Small intestine (tissue), 7 donors: ENCODE data around the gene PRKN. TPM values are rescaled to one million over a fixed set of nuclear protein-coding genes. Genes with fewer than 3 reads are reported as not detected.
A peak's percentile ranks its signal among the peaks of the same experiment; 100 is the strongest.

ENCODE experiments used
- DNase-seq, 2 donors: peaks; one replicate each; pipeline versions ENCODE4 v3.0.0 to v3.0.0-alpha.2; 2013
- FAIRE-seq: peaks from 2 replicates; lab custom pipeline; 2012; peaks lifted over from hg19 to GRCh38; lab: Jason Lieb, UNC
- H3K27ac ChIP-seq, 3 donors: one replicate each; pipeline ENCODE4 v1.5.1; 2013; ENCODE audit warnings: low read length in 2 of 3, mild to moderate bottlenecking in 2 of 3, control low read depth in 1 of 3, inconsistent platforms in 1 of 3, low read depth in 1 of 3, moderate library complexity in 1 of 3
- H3K27me3 ChIP-seq, 3 donors: one replicate each; pipeline ENCODE4 v1.6.1; 2013; ENCODE audit warnings: low read length in 3 of 3, inconsistent platforms in 1 of 3; ENCODE audit not compliant: control insufficient read depth in 3 of 3, insufficient read depth in 3 of 3
- H3K36me3 ChIP-seq, 3 donors: one replicate each; pipeline ENCODE4 v1.6.1; 2013; ENCODE audit warnings: low read length in 3 of 3, inconsistent platforms in 1 of 3, low read depth in 1 of 3, mild to moderate bottlenecking in 1 of 3, moderate library complexity in 1 of 3; ENCODE audit not compliant: control insufficient read depth in 3 of 3, insufficient read depth in 2 of 3
- H3K4me1 ChIP-seq, 3 donors: one replicate each; pipeline ENCODE4 v1.6.1; 2013; ENCODE audit warnings: low read length in 2 of 3, inconsistent platforms in 1 of 3, low read depth in 1 of 3, mild to moderate bottlenecking in 1 of 3, moderate library complexity in 1 of 3; ENCODE audit not compliant: control insufficient read depth in 3 of 3, insufficient read depth in 2 of 3
- H3K4me3 ChIP-seq, 3 donors: one replicate each; pipeline ENCODE4 v1.5.1; 2013; ENCODE audit warnings: low read length in 3 of 3, control low read depth in 1 of 3, inconsistent platforms in 1 of 3, low read depth in 1 of 3, mild to moderate bottlenecking in 1 of 3, moderate library complexity in 1 of 3
- H3K9me3 ChIP-seq, 2 donors: one replicate each; pipeline ENCODE4 v1.6.1; 2013; ENCODE audit warnings: low read depth in 1 of 2, low read length in 1 of 2; ENCODE audit not compliant: control insufficient read depth in 2 of 2, insufficient read depth in 1 of 2
- WGBS, 3 donors: extraction: QIAGEN DNeasy Blood & Tissue Kit; methylation state at CpG; one replicate each; pipeline ENCODE4 v1.1.7; 2013; 5-methylcytosine and 5-hydroxymethylcytosine counted together
- polyA plus RNA-seq, 4 donors: library from polyadenylated mRNA; stranded (reverse) in 3 of 4; unstranded in 1 of 4; fragments of 200-250 nt in 3 of 4; fragments of 120-200 nt in 1 of 4; gene quantifications; one replicate each; pipeline versions ENCODE4 v1.2.1 to v1.2.3, GENCODE V29; 2013
- donor health status: healthy with polysubstance abuse.
- donor health status: control.
- donor health status: control.
- donor health status: Bipolar disorder and iron deficiency.
- donor health status: healthy.

PRKN gene
- polyA plus RNA-seq, 4 donors = 0.27 to 2.3 (median 1.0) TPM

DNA sequence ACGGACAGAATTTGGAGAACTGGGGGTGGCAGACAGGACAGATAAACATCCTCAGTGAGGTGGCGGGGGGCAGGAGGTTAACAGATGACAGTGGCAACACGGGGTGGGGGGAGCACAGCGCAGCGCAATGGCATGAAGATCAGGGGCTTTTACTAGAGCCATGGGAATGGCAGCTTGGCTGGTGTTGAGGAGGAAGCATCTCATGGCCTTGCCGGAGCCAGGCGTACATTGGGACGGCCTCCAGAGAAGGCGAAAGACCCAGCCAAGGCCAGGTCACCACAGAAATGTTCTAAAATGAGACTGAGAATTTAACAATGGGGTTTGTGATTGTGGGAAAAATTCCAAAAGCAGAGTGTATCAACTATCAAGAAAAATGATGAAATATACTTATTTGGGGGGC, 173.0 kb downstream of the PRKN start:
- WGBS, 3 donors = 92 to 94% (median 93%) methylated on average over 9 of the region's 9 CpGs
- H3K4me1 ChIP-seq = no peaks in the 10 kb centered on the region
- H3K9me3 ChIP-seq = peaks cover 0 to 3% of the 10 kb centered on the region in 2 donors
- H3K27ac ChIP-seq = no peak overlapping the region
- no peaks in the 10 kb centered on the region for H3K36me3 ChIP-seq
- H3K27me3 ChIP-seq = no peaks in the 10 kb centered on the region
- H3K4me3 ChIP-seq = no peak overlapping the region
- DNase-seq (no peak), FAIRE-seq (no peak)

DNA sequence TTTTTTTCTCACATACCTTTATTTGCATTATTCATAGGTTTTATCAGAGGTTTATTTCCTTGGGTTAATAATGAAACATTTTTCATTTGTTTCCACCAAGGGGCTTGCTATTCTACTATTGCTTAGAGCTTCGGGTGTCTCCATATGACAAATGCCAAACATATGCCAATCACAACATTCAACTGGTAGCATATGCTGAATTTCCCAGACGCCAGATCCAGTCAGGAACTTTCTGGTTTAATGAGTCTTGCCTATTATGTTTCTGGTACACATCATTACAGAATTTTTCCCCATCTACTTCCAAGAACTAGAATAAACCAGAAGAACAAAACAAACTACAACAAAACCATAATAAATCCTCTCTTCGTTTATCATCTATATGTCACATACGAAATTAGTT, 180.7 kb downstream of the PRKN start:
- peaks cover 0 to 3% of the 10 kb centered on the region in 2 donors for H3K9me3 ChIP-seq
- H3K4me3 ChIP-seq = no peak overlapping the region
- H3K36me3 ChIP-seq = no peaks in the 10 kb centered on the region
- DNase-seq (no peak), FAIRE-seq (no peak)
- 73 to 87% (median 79%) methylated on average over 4 of the region's 4 CpGs for WGBS, 3 donors
- H3K27ac ChIP-seq = no peak overlapping the region
- no peaks in the 10 kb centered on the region for H3K4me1 ChIP-seq
- H3K27me3 ChIP-seq = no peaks in the 10 kb centered on the region

- no peak for DNase-seq
- no peaks in the 10 kb centered on the region for H3K36me3 ChIP-seq
- FAIRE-seq = no peak
- no peak overlapping the region for H3K4me3 ChIP-seq
- no peaks in the 10 kb centered on the region for H3K27me3 ChIP-seq
- WGBS, 3 donors = 84 to 91% (median 85%) methylated on average over 6 of the region's 6 CpGs
- H3K4me1 ChIP-seq = no peaks in the 10 kb centered on the region
- H3K9me3 ChIP-seq = no peaks in the 10 kb centered on the region
- no peak overlapping the region for H3K27ac ChIP-seq
Measured at GRCh38 chr6:162543221-162543620, 184.3 kb downstream of the PRKN start.

DNA sequence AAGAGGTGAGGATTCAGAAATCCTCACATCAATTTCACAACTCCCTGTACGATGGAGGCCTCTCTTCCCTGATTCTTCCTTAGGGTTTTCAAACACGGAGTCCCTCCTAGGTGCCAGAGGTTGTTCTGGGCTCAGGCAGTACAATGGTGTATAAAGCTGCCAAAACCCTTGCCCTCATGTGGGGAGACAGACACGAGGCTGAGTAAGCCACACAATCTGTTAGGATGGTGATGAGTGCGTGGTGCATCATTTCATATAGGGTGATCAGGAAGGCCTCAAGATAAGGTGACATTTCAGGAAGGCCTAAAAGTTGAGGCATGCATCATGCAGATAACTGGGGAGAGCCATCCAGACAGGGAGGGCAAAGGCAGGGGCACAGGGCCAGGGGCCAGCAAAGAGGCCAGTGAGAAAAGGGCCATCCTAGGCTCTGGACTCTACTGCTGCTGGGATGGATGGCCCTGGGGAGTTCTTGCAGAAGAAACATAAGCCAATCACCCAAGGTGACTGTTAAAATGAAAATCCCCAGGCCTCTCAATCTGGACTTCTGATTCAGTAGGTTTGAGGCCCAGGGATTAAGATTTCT, 186.5 kb downstream of the PRKN start:
- no peaks in the 10 kb centered on the region for H3K4me1 ChIP-seq
- no peak overlapping the region for H3K4me3 ChIP-seq
- no peaks in the 10 kb centered on the region for H3K36me3 ChIP-seq
- WGBS, 3 donors = 84 to 88% (median 87%) methylated on average over 4 of the region's 4 CpGs
- no peak overlapping the region for H3K27ac ChIP-seq
- FAIRE-seq (no peak), DNase-seq (no peak)
- no peaks in the 10 kb centered on the region for H3K9me3 ChIP-seq
- H3K27me3 ChIP-seq = no peaks in the 10 kb centered on the region

- Histone ChIP-seq H3K27me3 (no peaks in the 10 kb centered on the region), H3K4me3 (no peak overlapping the region), H3K36me3 (no peaks in the 10 kb centered on the region), H3K27ac (no peak overlapping the region), H3K4me1 (no peaks in the 10 kb centered on the region), H3K9me3 (no peaks in the 10 kb centered on the region)
- DNase-seq (no peak), FAIRE-seq (no peak)
- 82 to 87% (median 84%) methylated on average over 3 of the region's 3 CpGs for WGBS, 3 donors
Measured at GRCh38 chr6:162539321-162539720, 188.2 kb downstream of the PRKN start.

- H3K36me3 ChIP-seq = no peaks in the 10 kb centered on the region
- no peaks in the 10 kb centered on the region for H3K27me3 ChIP-seq
- WGBS, 3 donors = 48 to 73% (median 63%) methylated on average over 8 of the region's 8 CpGs
- no peaks in the 10 kb centered on the region for H3K9me3 ChIP-seq
- no peak overlapping the region for H3K4me3 ChIP-seq
- peak in 1 of 2 donors; percentile 14 for DNase-seq
- no peak overlapping the region for H3K27ac ChIP-seq
- no peak for FAIRE-seq
- H3K4me1 ChIP-seq = no peaks in the 10 kb centered on the region
Measured at GRCh38 chr6:162538643-162539064, 188.9 kb downstream of the PRKN start.

GRCh38 chr6:162533009-162533400, 194.6 kb downstream of the PRKN start:
- Histone ChIP-seq H3K4me1 (peaks cover 0 to 5% (median 2%) of the 10 kb centered on the region in 3 donors), H3K36me3 (no peaks in the 10 kb centered on the region), H3K4me3 (no peak overlapping the region), H3K9me3 (no peaks in the 10 kb centered on the region), H3K27me3 (no peaks in the 10 kb centered on the region), H3K27ac (no peak overlapping the region)
- 33 to 61% (median 50%) methylated on average over 6 of the region's 6 CpGs for WGBS, 3 donors
- FAIRE-seq (no peak), DNase-seq (peak in 1 of 2 donors; percentile 25)

DNA sequence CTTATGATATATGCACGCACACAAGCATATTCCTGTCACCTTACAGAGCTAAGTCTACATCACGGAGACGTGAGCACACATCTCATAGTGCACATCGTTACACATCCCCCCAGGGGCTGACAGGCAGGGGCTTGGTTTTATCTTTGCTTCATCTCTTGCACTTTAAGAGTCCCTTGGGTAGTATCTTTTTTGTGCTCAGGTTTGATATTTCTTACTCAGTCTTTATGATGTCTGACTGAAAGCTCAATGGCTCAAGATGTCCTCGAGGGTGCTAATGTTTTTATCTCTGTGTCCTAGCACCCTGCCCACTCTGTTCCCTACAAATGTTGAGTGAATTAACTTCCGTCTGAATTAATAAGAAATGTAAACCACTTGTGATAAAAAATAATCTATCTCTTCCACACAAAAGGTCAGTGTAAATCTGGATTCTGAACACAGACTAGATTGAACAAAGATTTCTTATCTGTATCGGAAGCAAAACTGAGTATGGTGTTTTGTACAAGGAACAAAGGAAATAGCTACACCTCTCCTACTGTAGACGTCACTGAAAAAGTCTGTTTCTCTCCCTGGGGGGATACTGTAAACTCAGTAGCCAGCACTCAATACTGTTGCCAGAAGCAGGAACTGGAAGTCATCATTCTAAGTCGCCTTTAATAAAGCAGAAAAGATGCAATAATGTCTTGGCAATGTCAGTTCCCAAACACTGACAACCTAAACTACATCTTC, 195.1 kb downstream of the PRKN start:
- no peak for DNase-seq
- H3K4me1 ChIP-seq = peaks cover 4 to 5% (median 5%) of the 10 kb centered on the region in 3 donors
- 55 to 61% (median 60%) methylated on average over 9 of the region's 9 CpGs for WGBS, 3 donors
- no peaks in the 10 kb centered on the region for H3K27me3 ChIP-seq
- H3K9me3 ChIP-seq = no peaks in the 10 kb centered on the region
- H3K4me3 ChIP-seq = no peak overlapping the region
- FAIRE-seq = no peak
- H3K27ac ChIP-seq = no peak overlapping the region
- no peaks in the 10 kb centered on the region for H3K36me3 ChIP-seq
